SK-N-SH (cell line): ENCODE data around the gene OR10V1. TPM values are rescaled to one million over a fixed set of nuclear protein-coding genes. Genes with fewer than 3 reads are reported as not detected.

ENCODE experiments used
- CTCF ChIA-PET: fragments of 300-600, 350-600 bp; formaldehyde crosslinking; extraction: SDS; loops from one replicate; lab custom pipeline; 2021; lab: Yijun Ruan, JAX
- POLR2A ChIA-PET: fragments of 350-600 bp; sonication (Branson Sonifier 250); formaldehyde crosslinking; extraction: SDS; loops from one replicate; lab custom pipeline; 2020; ENCODE audit warnings: antibody characterized with exemption, inconsistent platforms; lab: Yijun Ruan, JAX
- DNase-seq: peaks from one replicate; pipeline ENCODE4 v3.0.0; 2012
- H2AFZ ChIP-seq: fragments of 200-600 bp; sonication (generic); 2 replicates; pipeline ENCODE4 v1.8.1; 2016; ENCODE audit warnings: antibody characterized with exemption, mild to moderate bottlenecking, low read depth
- H3F3A ChIP-seq: fragments of 200-600 bp; sonication (generic); replicated peaks from 2 replicates; pipeline ENCODE3; 2016; ENCODE audit warnings: antibody characterized with exemption, mild to moderate bottlenecking; ENCODE audit not compliant: insufficient read depth
- H3K27ac ChIP-seq, 2 experiments: fragments of 200-500 bp in 1 of 2; fragments of 200-600 bp in 1 of 2; sonication (Bioruptor generic) in 1 of 2; sonication (generic), shearing (Covaris generic) in 1 of 2; 2 replicates each; pipeline versions ENCODE4 v1.5.1 to v1.6.1; 2014 to 2016; ENCODE audit warnings: low read depth in 2 of 2, inconsistent platforms in 1 of 2, low read length in 1 of 2, mild to moderate bottlenecking in 1 of 2, mixed read lengths in 1 of 2
- H3K27me3 ChIP-seq: fragments of 200-600 bp; sonication (generic), shearing (Covaris generic); 2 replicates; pipeline ENCODE4 v1.6.1; 2016; ENCODE audit warnings: mixed run types; ENCODE audit not compliant: insufficient read depth
- H3K36me3 ChIP-seq, 2 experiments: fragments of 200-500 bp in 1 of 2; fragments of 200-600 bp in 1 of 2; sonication (Bioruptor generic) in 1 of 2; sonication (generic) in 1 of 2; replicated peaks in 1 of 2; 2 replicates each; pipeline versions ENCODE3 to v1.5.1; 2014 to 2016; ENCODE audit warnings: low read length in 1 of 2, mild to moderate bottlenecking in 1 of 2; ENCODE audit not compliant: insufficient read depth in 2 of 2, control insufficient read depth in 1 of 2
- H3K4me1 ChIP-seq, 2 experiments: fragments of 200-500 bp in 1 of 2; fragments of 200-600 bp in 1 of 2; sonication (Bioruptor generic) in 1 of 2; sonication (generic), shearing (Covaris generic) in 1 of 2; 2 replicates each; pipeline versions ENCODE4 v1.5.1 to v1.6.1; 2014 to 2016; ENCODE audit warnings: low read depth in 1 of 2, low read length in 1 of 2, mixed run types in 1 of 2; ENCODE audit not compliant: insufficient read depth in 2 of 2, control insufficient read depth in 1 of 2
- H3K4me2 ChIP-seq: fragments of 200-600 bp; sonication (generic), shearing (Covaris generic); 2 replicates; pipeline ENCODE4 v1.6.1; 2017; ENCODE audit warnings: mixed run types
- H3K4me3 ChIP-seq, 2 experiments: fragments of 200-500 bp in 1 of 2; fragments of 200-600 bp in 1 of 2; sonication (Bioruptor generic) in 1 of 2; sonication (generic), shearing (Covaris generic) in 1 of 2; 2 replicates each; pipeline versions ENCODE4 v1.5.1 to v1.8.1; 2014 to 2016; ENCODE audit warnings: low read depth in 2 of 2, inconsistent platforms in 1 of 2, low read length in 1 of 2, mild to moderate bottlenecking in 1 of 2, mixed read lengths in 1 of 2, moderate library complexity in 1 of 2
- H3K79me2 ChIP-seq: fragments of 200-600 bp; sonication (generic); 2 replicates; pipeline ENCODE4 v1.8.1; 2017; ENCODE audit warnings: mild to moderate bottlenecking; ENCODE audit not compliant: insufficient read depth
- H3K9ac ChIP-seq: fragments of 200-600 bp; sonication (generic); 2 replicates; pipeline ENCODE4 v1.6.1; 2017; ENCODE audit warnings: mixed run types
- H3K9me2 ChIP-seq: fragments of 200-600 bp; sonication (generic); 2 replicates; pipeline ENCODE4 v1.6.1; 2017; ENCODE audit warnings: mixed run types
- H3K9me3 ChIP-seq: fragments of 200-600 bp; sonication (generic); 2 replicates; pipeline ENCODE4 v1.6.1; 2017; ENCODE audit warnings: mixed run types, mild to moderate bottlenecking, moderate library complexity
- H4K20me1 ChIP-seq: fragments of 200-600 bp; sonication (generic); 2 replicates; pipeline ENCODE4 v1.6.1; 2017; ENCODE audit warnings: mild to moderate bottlenecking, mixed run types; ENCODE audit not compliant: insufficient read depth
- EZH2phosphoT487 ChIP-seq: fragments of 200-600 bp; sonication (generic); IDR thresholded peaks from 2 replicates; pipeline ENCODE4 v1.6.1; 2017; ENCODE audit warnings: low read depth, mixed run types, mild to moderate bottlenecking, antibody characterized with exemption, moderate library complexity, borderline replicate concordance
- FOXJ3 ChIP-seq: sonication (generic); formaldehyde crosslinking; IDR thresholded peaks from 2 replicates; pipeline ENCODE4 v1.5.1; 2020; ENCODE audit warnings: mild to moderate bottlenecking, missing genetic modification reagents
- FOXM1 ChIP-seq: IDR thresholded peaks from 2 replicates; pipeline ENCODE4 v1.4.0; 2012; ENCODE audit warnings: low read depth, mild to moderate bottlenecking
- IRF3 ChIP-seq: fragments of 150-350 bp; IDR thresholded peaks from 2 replicates; pipeline ENCODE4 v1.6.1; 2016; ENCODE audit warnings: mild to moderate bottlenecking, low read depth, low read length
- JUND ChIP-seq: IDR thresholded peaks from 2 replicates; pipeline ENCODE4 v1.4.0; 2012
- MAX ChIP-seq: IDR thresholded peaks from 2 replicates; pipeline ENCODE4 v1.4.0; 2012; ENCODE audit warnings: low read depth
- NRF1 ChIP-seq: IDR thresholded peaks from 2 replicates; pipeline ENCODE4 v1.6.1; 2012; ENCODE audit warnings: low read depth, mild to moderate bottlenecking, low read length
- RAD21 ChIP-seq: IDR thresholded peaks from 2 replicates; pipeline ENCODE4 v1.6.1; 2012; ENCODE audit warnings: mild to moderate bottlenecking, low read length
- RCOR1 ChIP-seq: fragments of 150-350 bp; IDR thresholded peaks from 2 replicates; pipeline ENCODE4 v1.6.1; 2017; ENCODE audit warnings: antibody characterized with exemption, low read length
- RFX5 ChIP-seq: IDR thresholded peaks from 2 replicates; pipeline ENCODE4 v1.6.1; 2012; ENCODE audit warnings: mild to moderate bottlenecking, improper control_type of control experiment, low read length
- SIN3A ChIP-seq: IDR thresholded peaks from 2 replicates; pipeline ENCODE4 v1.6.1; 2012; ENCODE audit warnings: low read depth, mild to moderate bottlenecking, low read length, moderate library complexity, borderline replicate concordance
- TCF12 ChIP-seq: IDR thresholded peaks from 2 replicates; pipeline ENCODE4 v1.4.0; 2012
- ZBTB33 ChIP-seq: IDR thresholded peaks from 2 replicates; pipeline ENCODE4 v1.4.0; 2012; ENCODE audit warnings: low read depth, borderline replicate concordance
- WGBS: methylation state at CpG from one replicate; pipeline ENCODE4 v1.1.6; 2017; ENCODE audit warnings: low lambda C conversion rate; 5-methylcytosine and 5-hydroxymethylcytosine counted together
- polyA plus RNA-seq, 3 experiments: library from polyadenylated mRNA; depleted of rRNA; stranded (reverse); fragments of >200 nt; gene quantifications; 2 replicates each; pipeline ENCODE4 v1.2.3, GENCODE V29; 2012
- TF ChIP-seq, protein P1 (sequence below): IDR thresholded peaks from 2 replicates; pipeline ENCODE4; 2012
- TF ChIP-seq, protein P2 (sequence below): IDR thresholded peaks from 2 replicates; pipeline ENCODE4 v1.4.0; 2012; ENCODE audit warnings: low read depth, borderline replicate concordance
- TF ChIP-seq, protein P3 (sequence below): fragments of 150-350 bp; IDR thresholded peaks from 2 replicates; pipeline ENCODE4 v1.6.1; 2017; ENCODE audit warnings: antibody characterized with exemption, low read length, low read depth, borderline replicate concordance

The OR10V1 gene
- polyA plus RNA-seq, 1 of the 3 experiments (the other 2 are of a cell fraction) = not detected

DNA sequence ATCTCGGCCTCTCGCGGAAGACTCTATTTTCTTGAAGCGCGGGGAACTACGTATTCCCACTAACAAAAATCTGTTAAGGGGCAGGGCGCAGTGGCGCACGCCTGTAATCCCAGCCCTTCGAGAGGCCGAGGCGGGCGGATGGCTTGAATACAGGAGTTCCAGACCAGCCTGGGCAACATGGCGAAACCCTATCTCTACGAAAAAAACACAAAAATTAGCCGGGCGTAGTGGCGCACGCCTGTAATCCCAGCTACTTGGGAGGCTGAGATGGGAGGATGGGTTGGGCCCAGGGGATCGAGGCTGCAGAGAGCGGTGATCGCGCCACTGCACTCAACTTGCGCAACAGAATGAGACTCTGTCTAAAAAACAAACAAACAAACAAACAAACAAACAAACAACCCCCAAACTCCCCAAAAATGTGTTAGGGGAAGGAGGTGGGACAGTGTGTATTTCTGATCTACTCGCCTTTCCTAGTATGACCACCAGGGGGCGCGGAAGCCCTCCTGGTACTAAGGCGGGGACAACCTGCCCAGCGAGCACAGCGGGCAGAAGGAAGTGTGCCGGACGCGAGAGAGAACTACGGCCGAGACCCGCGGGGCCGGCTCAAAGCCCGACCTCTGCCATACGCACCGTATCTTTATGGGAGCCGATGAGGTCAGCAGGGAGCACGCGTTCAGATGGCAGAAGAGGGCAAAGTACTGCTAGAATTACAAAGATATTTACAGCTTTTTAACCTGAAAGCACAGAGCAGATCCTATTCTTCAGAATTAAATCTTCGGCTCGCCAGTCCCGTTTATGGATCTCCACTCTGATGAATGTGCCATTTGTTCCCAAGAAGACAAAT lies 40.2 kb upstream of the OR10V1 start (continued):
- TF ChIP-seq ZBTB33 = no peak
- TF ChIP-seq FOXM1 = no peak
- peak; percentile 79 for TF ChIP-seq RAD21
- 0 out of 2 replicates have a peak, but pooled peaks have one; percentile 56 for TF ChIP-seq SIN3A
- TF ChIP-seq RFX5 = no peak
- TF ChIP-seq, protein P1, sequence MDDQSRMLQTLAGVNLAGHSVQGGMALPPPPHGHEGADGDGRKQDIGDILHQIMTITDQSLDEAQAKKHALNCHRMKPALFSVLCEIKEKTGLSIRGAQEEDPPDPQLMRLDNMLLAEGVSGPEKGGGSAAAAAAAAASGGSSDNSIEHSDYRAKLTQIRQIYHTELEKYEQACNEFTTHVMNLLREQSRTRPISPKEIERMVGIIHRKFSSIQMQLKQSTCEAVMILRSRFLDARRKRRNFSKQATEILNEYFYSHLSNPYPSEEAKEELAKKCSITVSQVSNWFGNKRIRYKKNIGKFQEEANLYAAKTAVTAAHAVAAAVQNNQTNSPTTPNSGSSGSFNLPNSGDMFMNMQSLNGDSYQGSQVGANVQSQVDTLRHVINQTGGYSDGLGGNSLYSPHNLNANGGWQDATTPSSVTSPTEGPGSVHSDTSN = no peak
- TF ChIP-seq, protein P2, sequence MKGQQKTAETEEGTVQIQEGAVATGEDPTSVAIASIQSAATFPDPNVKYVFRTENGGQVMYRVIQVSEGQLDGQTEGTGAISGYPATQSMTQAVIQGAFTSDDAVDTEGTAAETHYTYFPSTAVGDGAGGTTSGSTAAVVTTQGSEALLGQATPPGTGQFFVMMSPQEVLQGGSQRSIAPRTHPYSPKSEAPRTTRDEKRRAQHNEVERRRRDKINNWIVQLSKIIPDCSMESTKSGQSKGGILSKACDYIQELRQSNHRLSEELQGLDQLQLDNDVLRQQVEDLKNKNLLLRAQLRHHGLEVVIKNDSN = no peak
- no peak for TF ChIP-seq IRF3
- TF ChIP-seq MAX = 0 out of 2 replicates have a peak, but pooled peaks have one; percentile 66
- TF ChIP-seq EZH2phosphoT487 = no peak

- H3K79me2 ChIP-seq = no peaks in the 10 kb centered on the region
- H3K27me3 ChIP-seq = no peaks in the 10 kb centered on the region
- H3K4me2 ChIP-seq = no peak overlapping the region
- TF ChIP-seq JUND (no peak), RCOR1 (no peak), NRF1 (no peak), SIN3A (no peak), FOXJ3 (no peak), TCF12 (no peak), EZH2phosphoT487 (no peak)
- TF ChIP-seq, protein P3, sequence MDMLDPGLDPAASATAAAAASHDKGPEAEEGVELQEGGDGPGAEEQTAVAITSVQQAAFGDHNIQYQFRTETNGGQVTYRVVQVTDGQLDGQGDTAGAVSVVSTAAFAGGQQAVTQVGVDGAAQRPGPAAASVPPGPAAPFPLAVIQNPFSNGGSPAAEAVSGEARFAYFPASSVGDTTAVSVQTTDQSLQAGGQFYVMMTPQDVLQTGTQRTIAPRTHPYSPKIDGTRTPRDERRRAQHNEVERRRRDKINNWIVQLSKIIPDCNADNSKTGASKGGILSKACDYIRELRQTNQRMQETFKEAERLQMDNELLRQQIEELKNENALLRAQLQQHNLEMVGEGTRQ = no peak
- TF ChIP-seq, protein P1 = no peak
- no peaks in the 10 kb centered on the region for H3K4me1 ChIP-seq
- H3K4me3 ChIP-seq = no peak overlapping the region
- H3K9me3 ChIP-seq = no peaks in the 10 kb centered on the region
- H3K9me2 ChIP-seq = no peaks in the 10 kb centered on the region
- ChIA-PET POLR2A (no interaction called here), CTCF (interaction anchor here (1.2 kb wide), 1 partner anchor 55 kb away, joined by 3 read pairs; no protein-coding TSS in a partner anchor)
- no peaks in the 10 kb centered on the region for H4K20me1 ChIP-seq
- no peak for DNase-seq
- no peak overlapping the region for H3K27ac ChIP-seq
- 41% methylated on average over 2 of the region's 2 CpGs for WGBS
- H2AFZ ChIP-seq = no peak overlapping the region
- H3K36me3 ChIP-seq = no peaks in the 10 kb centered on the region
- no peak overlapping the region for H3K9ac ChIP-seq
- no peaks in the 10 kb centered on the region for H3F3A ChIP-seq
Observed at GRCh38 chr11:59746111-59746510, 32.5 kb upstream of the OR10V1 start.
